22Rv1 (cell line): ENCODE measurements around the gene PSMB11.

Source experiments
- CTCF ChIP-seq: fragments of 450-650 bp; IDR thresholded peaks from 2 replicates; pipeline ENCODE4 v1.5.1; 2017; ENCODE audit warnings: mild to moderate bottlenecking
- ZFX ChIP-seq: fragments of 450-650 bp; IDR thresholded peaks from 2 replicates; pipeline ENCODE4 v1.6.1; 2017; ENCODE audit warnings: antibody characterized with exemption, borderline replicate concordance

- no peak for TF ChIP-seq CTCF
- TF ChIP-seq ZFX, result no peak
These were observed 32.5 kb upstream of the PSMB11 start for GRCh38 chr14:23009483-23009938.
